Measurements from ENCODE around the gene CPNE5. TPM values are rescaled to one million over a fixed set of nuclear protein-coding genes. Genes with fewer than 3 reads are reported as not detected.

CPNE5 gene
- polyA plus RNA-seq, 2 of the 4 experiments (the other 2 are of a cell fraction) = 0.03 to 0.13 TPM

DNA sequence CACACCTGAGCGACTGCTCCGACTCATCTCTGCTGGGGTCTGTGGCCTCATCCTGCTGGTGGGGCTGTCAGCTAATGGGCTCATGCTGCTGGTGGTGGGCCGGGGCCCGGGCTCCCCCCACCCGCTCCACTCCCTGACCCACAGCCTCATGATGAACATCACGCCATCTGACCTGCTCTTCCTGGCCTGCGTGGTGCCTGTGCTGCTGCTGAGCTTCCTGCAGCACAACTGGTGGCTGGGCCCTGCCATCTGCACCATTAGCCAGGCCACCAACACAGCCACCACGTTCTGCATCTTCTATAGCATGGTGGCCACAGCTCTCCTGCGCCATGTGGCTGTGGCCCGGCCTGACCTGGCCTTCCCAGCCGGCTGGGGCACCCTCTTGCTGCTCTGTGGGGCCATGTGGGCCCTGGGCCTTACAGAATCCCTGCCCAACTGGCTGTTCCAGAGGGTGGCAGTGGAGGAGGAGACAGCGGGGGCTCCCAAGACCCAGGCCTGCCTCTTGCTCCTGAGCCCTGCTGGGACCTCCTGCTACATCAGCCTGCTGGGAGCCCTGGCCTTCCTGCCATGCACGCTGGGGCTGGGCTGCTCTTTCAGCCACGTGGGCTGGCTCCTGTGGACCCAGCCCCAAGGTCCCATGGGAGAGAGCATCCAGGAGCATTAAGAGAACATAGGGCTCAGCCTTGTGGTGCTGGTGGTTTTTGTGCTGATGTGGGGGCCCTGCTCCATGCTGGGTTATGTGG is 102.0 kb downstream of the CPNE5 start:
- FAIRE-seq = no peak
- no peak for TF ChIP-seq PHF8 (IDR thresholded peaks at IDR 0.05; ENCODE audit: borderline replicate concordance, low read depth)
- TF ChIP-seq RFX5 (IDR thresholded peaks at IDR 0.05) = no peak
- TF ChIP-seq, protein P1, sequence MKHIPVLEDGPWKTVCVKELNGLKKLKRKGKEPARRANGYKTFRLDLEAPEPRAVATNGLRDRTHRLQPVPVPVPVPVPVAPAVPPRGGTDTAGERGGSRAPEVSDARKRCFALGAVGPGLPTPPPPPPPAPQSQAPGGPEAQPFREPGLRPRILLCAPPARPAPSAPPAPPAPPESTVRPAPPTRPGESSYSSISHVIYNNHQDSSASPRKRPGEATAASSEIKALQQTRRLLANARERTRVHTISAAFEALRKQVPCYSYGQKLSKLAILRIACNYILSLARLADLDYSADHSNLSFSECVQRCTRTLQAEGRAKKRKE (CRISPR knock-in tag; IDR thresholded peaks at IDR 0.05; ENCODE audit: low read depth) = no peak
- no peak for TF ChIP-seq MAFK (IDR thresholded peaks at IDR 0.05; ENCODE audit: partially characterized antibody)
- no peak for TF ChIP-seq POLR2AphosphoS2 (conservative IDR thresholded peaks at IDR 0.05; ENCODE audit: low read length)
- TF ChIP-seq POLR2A (IDR thresholded peaks at IDR 0.05; ENCODE audit: low read length) = no peak
- TF ChIP-seq ZC3H11A (IDR thresholded peaks at IDR 0.05) = no peak
- TF ChIP-seq RCOR1 (IDR thresholded peaks at IDR 0.05; ENCODE audit: low read depth, low read length) = no peak
- TF ChIP-seq, protein P2, sequence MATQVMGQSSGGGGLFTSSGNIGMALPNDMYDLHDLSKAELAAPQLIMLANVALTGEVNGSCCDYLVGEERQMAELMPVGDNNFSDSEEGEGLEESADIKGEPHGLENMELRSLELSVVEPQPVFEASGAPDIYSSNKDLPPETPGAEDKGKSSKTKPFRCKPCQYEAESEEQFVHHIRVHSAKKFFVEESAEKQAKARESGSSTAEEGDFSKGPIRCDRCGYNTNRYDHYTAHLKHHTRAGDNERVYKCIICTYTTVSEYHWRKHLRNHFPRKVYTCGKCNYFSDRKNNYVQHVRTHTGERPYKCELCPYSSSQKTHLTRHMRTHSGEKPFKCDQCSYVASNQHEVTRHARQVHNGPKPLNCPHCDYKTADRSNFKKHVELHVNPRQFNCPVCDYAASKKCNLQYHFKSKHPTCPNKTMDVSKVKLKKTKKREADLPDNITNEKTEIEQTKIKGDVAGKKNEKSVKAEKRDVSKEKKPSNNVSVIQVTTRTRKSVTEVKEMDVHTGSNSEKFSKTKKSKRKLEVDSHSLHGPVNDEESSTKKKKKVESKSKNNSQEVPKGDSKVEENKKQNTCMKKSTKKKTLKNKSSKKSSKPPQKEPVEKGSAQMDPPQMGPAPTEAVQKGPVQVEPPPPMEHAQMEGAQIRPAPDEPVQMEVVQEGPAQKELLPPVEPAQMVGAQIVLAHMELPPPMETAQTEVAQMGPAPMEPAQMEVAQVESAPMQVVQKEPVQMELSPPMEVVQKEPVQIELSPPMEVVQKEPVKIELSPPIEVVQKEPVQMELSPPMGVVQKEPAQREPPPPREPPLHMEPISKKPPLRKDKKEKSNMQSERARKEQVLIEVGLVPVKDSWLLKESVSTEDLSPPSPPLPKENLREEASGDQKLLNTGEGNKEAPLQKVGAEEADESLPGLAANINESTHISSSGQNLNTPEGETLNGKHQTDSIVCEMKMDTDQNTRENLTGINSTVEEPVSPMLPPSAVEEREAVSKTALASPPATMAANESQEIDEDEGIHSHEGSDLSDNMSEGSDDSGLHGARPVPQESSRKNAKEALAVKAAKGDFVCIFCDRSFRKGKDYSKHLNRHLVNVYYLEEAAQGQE (IDR thresholded peaks at IDR 0.05) = no peak
- no peak for TF ChIP-seq NR3C1 (IDR thresholded peaks at IDR 0.05)
- TF ChIP-seq RAD21 (conservative IDR thresholded peaks at IDR 0.05 in 1 of 2, IDR thresholded peaks at IDR 0.05 in 1 of 2) = no peak
- TF ChIP-seq, protein P3, sequence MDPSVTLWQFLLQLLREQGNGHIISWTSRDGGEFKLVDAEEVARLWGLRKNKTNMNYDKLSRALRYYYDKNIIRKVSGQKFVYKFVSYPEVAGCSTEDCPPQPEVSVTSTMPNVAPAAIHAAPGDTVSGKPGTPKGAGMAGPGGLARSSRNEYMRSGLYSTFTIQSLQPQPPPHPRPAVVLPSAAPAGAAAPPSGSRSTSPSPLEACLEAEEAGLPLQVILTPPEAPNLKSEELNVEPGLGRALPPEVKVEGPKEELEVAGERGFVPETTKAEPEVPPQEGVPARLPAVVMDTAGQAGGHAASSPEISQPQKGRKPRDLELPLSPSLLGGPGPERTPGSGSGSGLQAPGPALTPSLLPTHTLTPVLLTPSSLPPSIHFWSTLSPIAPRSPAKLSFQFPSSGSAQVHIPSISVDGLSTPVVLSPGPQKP (IDR thresholded peaks at IDR 0.05; ENCODE audit: low read depth, low read length) = no peak
- TF ChIP-seq ZNF302 (CRISPR knock-in tag; IDR thresholded peaks at IDR 0.05) = no peak
- no peak for TF ChIP-seq HOXB13 (CRISPR knock-in tag; IDR thresholded peaks at IDR 0.05; ENCODE audit: low read depth)
- TF ChIP-seq, protein P4, sequence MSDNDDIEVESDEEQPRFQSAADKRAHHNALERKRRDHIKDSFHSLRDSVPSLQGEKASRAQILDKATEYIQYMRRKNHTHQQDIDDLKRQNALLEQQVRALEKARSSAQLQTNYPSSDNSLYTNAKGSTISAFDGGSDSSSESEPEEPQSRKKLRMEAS (IDR thresholded peaks at IDR 0.05) = no peak
- TF ChIP-seq, protein P5, sequence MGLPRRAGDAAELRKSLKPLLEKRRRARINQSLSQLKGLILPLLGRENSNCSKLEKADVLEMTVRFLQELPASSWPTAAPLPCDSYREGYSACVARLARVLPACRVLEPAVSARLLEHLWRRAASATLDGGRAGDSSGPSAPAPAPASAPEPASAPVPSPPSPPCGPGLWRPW (IDR thresholded peaks at IDR 0.05) = no peak
- TF ChIP-seq GATA3 (IDR thresholded peaks at IDR 0.05; ENCODE audit: borderline replicate concordance) = no peak
- TF ChIP-seq HDAC2 (IDR thresholded peaks at IDR 0.05) = no peak
- POLR2A ChIA-PET = no interaction called here

More for the DNA sequence above, 102.0 kb downstream of the CPNE5 start:
- CTCF ChIA-PET = no interaction called here
- Histone ChIP-seq H3K4me2 (no peak overlapping the region), H3K9me3 (no peaks in the 10 kb centered on the region), H3K27ac (no peak overlapping the region), H3K4me1 (0 out of 3 replicates have a peak, but pooled peaks cover 7% of the 10 kb centered on the region), H3K4me3 (no peak overlapping the region)
- no peak for ATAC-seq
- no peak for DNase-seq (ENCODE audit: low read depth in 1 of 2, low spot score in 1 of 2)
- 84% methylated on average over 7 of the region's 14 CpGs for WGBS (ENCODE audit: missing lambda C conversion rate)
